DND-41 (cell line): ENCODE data around the gene MX1.

Experiments
- ATAC-seq: fragments of 200-7000 bp; cut with Tn5 transposase; 3 replicates; pipeline ENCODE4 v1.9.1; 2021; ENCODE audit warnings: low read depth; ENCODE audit not compliant: insufficient read depth
- DNase-seq: peaks from one replicate; pipeline ENCODE4 v3.0.0-alpha.2; 2020
- H2AFZ ChIP-seq: 2 replicates; pipeline ENCODE4 v1.6.0; 2012; ENCODE audit warnings: low read depth, low read length
- H3K27ac ChIP-seq: 2 replicates; pipeline ENCODE4 v1.5.1; 2012; ENCODE audit warnings: low read length, inconsistent platforms
- H3K27me3 ChIP-seq: fragments of 200-600 bp; sonication (generic); 2 replicates; pipeline ENCODE4 v1.6.0; 2012; ENCODE audit warnings: low read length, mild to moderate bottlenecking, inconsistent platforms; ENCODE audit not compliant: insufficient read depth, poor library complexity
- H3K36me3 ChIP-seq: 2 replicates; pipeline ENCODE4 v1.5.1; 2012; ENCODE audit warnings: low read length, inconsistent platforms; ENCODE audit not compliant: insufficient read depth
- H3K4me1 ChIP-seq: 2 replicates; pipeline ENCODE4 v1.5.1; 2012; ENCODE audit warnings: mild to moderate bottlenecking, low read length; ENCODE audit not compliant: insufficient read depth
- H3K4me2 ChIP-seq: 2 replicates; pipeline ENCODE4 v1.6.0; 2012; ENCODE audit warnings: mild to moderate bottlenecking, moderate library complexity, low read length, inconsistent platforms; ENCODE audit not compliant: insufficient read depth
- H3K4me3 ChIP-seq, 2 experiments: fragments of 200-600 bp in 1 of 2; shearing (Covaris generic) in 1 of 2; 2 replicates each; pipeline ENCODE4 v1.5.1; 2012 to 2016; ENCODE audit warnings: inconsistent platforms in 2 of 2, low read length in 2 of 2, mild to moderate bottlenecking in 2 of 2, low read depth in 1 of 2, moderate library complexity in 1 of 2
- H3K79me2 ChIP-seq: 2 replicates; pipeline ENCODE4 v1.6.0; 2012; ENCODE audit warnings: low read length, inconsistent platforms; ENCODE audit not compliant: insufficient read depth
- H3K9ac ChIP-seq: 2 replicates; pipeline ENCODE4 v1.6.0; 2012; ENCODE audit warnings: low read depth, mild to moderate bottlenecking, inconsistent platforms, low read length, moderate library complexity
- H3K9me3 ChIP-seq: 2 replicates; pipeline ENCODE4 v1.5.1; 2012; ENCODE audit warnings: low read length, moderate library complexity, mild to moderate bottlenecking, inconsistent platforms; ENCODE audit not compliant: insufficient read depth, severe bottlenecking
- H4K20me1 ChIP-seq: 2 replicates; pipeline ENCODE4 v1.6.0; 2012; ENCODE audit warnings: low read length; ENCODE audit not compliant: insufficient read depth
- EZH2 ChIP-seq: IDR thresholded peaks from 3 replicates; pipeline ENCODE4 v1.6.1; 2012; ENCODE audit warnings: borderline replicate concordance, low read depth, mild to moderate bottlenecking, moderate library complexity, low read length, inconsistent platforms; ENCODE audit not compliant: severe bottlenecking
- TF ChIP-seq, protein P1 (sequence below): IDR thresholded peaks from 2 replicates; pipeline ENCODE4 v1.5.1; 2012; ENCODE audit warnings: borderline replicate concordance, low read length, moderate library complexity, mild to moderate bottlenecking; ENCODE audit not compliant: poor library complexity, severe bottlenecking; ENCODE audit errors: extremely low read depth

The MX1 gene

DNA sequence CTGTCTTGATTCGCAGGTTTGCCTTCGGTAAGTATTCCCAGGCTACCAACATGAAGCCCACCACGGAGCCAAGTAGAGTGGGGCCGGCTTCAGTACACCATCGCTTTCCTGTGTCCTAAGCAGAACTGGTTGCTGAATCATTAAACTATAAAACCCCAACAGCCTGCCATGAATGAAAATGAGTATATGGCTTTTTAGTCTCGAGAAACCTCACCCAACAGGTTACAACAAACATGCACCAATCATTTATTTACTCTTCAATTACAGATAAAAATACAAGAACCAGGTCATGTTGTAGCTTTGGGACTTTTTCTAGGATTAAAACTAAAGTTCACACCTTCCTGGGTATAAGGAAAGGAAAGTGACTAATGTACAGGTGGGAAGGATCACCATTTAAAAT lies 74.3 kb downstream of the MX1 start:
- no peaks in the 10 kb centered on the region for H3K9me3 ChIP-seq
- H3K4me2 ChIP-seq, result no peak overlapping the region
- peaks cover 5% of the 10 kb centered on the region; the same call in 1 of the 2 replicates for H3K4me1 ChIP-seq
- no peak overlapping the region for H3K9ac ChIP-seq
- no peaks in the 10 kb centered on the region for H3K27me3 ChIP-seq
- no peaks in the 10 kb centered on the region for H3K36me3 ChIP-seq
- no peak overlapping the region for H2AFZ ChIP-seq
- TF ChIP-seq, protein P1, sequence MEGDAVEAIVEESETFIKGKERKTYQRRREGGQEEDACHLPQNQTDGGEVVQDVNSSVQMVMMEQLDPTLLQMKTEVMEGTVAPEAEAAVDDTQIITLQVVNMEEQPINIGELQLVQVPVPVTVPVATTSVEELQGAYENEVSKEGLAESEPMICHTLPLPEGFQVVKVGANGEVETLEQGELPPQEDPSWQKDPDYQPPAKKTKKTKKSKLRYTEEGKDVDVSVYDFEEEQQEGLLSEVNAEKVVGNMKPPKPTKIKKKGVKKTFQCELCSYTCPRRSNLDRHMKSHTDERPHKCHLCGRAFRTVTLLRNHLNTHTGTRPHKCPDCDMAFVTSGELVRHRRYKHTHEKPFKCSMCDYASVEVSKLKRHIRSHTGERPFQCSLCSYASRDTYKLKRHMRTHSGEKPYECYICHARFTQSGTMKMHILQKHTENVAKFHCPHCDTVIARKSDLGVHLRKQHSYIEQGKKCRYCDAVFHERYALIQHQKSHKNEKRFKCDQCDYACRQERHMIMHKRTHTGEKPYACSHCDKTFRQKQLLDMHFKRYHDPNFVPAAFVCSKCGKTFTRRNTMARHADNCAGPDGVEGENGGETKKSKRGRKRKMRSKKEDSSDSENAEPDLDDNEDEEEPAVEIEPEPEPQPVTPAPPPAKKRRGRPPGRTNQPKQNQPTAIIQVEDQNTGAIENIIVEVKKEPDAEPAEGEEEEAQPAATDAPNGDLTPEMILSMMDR, result no peak
- TF ChIP-seq EZH2, result no peak
- H3K27ac ChIP-seq, result no peak overlapping the region
- ATAC-seq, result no peak
- no peaks in the 10 kb centered on the region for H4K20me1 ChIP-seq
- DNase-seq, result no peak
- H3K79me2 ChIP-seq, result no peaks in the 10 kb centered on the region
- H3K4me3 ChIP-seq, result no peak overlapping the region

DNA sequence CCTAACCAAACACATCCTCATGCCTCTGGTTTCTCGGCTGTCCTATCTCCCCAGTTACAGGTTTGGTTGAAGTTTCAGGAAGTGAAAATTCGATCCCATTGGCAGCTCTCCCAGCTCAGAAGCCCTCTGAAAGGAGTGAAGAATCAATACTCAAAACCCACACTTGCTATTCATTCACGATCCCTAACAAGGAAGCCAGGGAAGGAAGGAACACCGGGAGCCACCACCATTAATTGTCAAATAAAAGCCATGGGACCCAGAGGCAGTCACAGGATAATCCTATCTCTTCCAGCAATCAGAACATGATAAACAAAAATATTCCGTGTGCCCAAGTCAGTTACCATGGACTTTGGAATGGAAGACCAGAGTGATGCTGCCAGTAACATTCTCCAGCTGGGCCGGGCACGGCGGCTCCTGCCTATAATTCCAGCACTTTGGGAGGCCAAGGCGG lies 74.9 kb downstream of the MX1 start:
- ATAC-seq, result no peak
- Histone ChIP-seq H3K4me3 (no peak overlapping the region), H3K4me1 (peaks cover 5% of the 10 kb centered on the region; the same call in 1 of the 2 replicates), H3K27ac (no peak overlapping the region), H3K36me3 (no peaks in the 10 kb centered on the region), H2AFZ (no peak overlapping the region), H3K79me2 (no peaks in the 10 kb centered on the region), H3K4me2 (no peak overlapping the region), H4K20me1 (no peaks in the 10 kb centered on the region), H3K9me3 (no peaks in the 10 kb centered on the region), H3K27me3 (no peaks in the 10 kb centered on the region), H3K9ac (no peak overlapping the region)
- TF ChIP-seq, protein P1, result no peak
- TF ChIP-seq EZH2, result no peak
- DNase-seq, result no peak

DNA sequence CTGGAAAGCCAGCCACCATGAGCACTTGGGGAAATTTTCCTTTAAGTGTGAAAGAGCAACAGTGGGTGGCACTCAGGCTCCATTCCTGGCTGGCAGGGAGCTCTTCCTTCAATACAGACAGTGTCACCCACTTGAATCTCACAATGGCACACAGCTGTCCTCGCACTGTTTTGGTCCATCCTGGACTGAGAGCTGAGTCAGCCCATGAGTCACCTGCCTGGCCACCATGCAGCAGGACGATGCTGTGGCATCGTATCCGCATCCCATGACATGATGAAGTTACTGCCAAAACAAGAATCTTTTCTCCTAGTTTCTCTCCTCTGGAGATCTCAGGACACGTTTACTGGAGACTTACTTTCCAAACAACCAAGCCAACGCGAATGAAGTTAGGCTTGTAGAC lies 75.9 kb downstream of the MX1 start:
- Histone ChIP-seq H2AFZ (no peak overlapping the region), H3K4me2 (no peak overlapping the region), H3K27ac (no peak overlapping the region), H3K27me3 (no peaks in the 10 kb centered on the region), H3K36me3 (no peaks in the 10 kb centered on the region), H3K79me2 (no peaks in the 10 kb centered on the region), H3K4me3 (no peak overlapping the region), H3K9ac (no peak overlapping the region), H4K20me1 (no peaks in the 10 kb centered on the region), H3K9me3 (no peaks in the 10 kb centered on the region), H3K4me1 (peaks cover 5% of the 10 kb centered on the region; the same call in 1 of the 2 replicates)
- TF ChIP-seq, protein P1, result no peak
- TF ChIP-seq EZH2, result no peak
- ATAC-seq, result no peak
- DNase-seq, result no peak

DNA sequence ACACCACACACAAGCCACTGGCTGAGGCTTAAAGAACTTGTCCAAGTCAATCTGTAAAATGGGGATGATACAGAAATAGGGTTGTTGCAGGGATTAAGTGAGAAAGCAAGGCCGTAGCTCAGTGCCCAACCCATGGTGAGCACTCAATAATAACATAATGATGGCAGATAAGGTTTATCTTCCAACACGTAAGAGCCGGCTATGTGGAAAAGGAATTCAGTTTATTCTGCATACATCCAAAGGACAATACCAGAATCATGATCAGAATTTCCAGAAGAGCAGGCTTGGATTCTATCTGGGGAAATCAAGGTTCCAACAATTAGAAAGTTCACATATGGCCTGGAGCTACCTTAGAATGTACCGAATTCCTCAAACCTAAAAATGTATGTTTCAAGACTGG lies 77.3 kb downstream of the MX1 start:
- DNase-seq, result no peak
- ATAC-seq, result no peak
- Histone ChIP-seq H2AFZ (no peak overlapping the region), H3K27me3 (no peaks in the 10 kb centered on the region), H3K9me3 (no peaks in the 10 kb centered on the region), H3K4me3 (no peak overlapping the region), H3K36me3 (no peaks in the 10 kb centered on the region), H3K4me1 (peaks cover 5% of the 10 kb centered on the region; the same call in 1 of the 2 replicates), H3K79me2 (no peaks in the 10 kb centered on the region), H3K9ac (no peak overlapping the region), H4K20me1 (no peaks in the 10 kb centered on the region), H3K4me2 (no peak overlapping the region), H3K27ac (no peak overlapping the region)
- TF ChIP-seq, protein P1, result no peak
- TF ChIP-seq EZH2, result no peak
